ENCODE measurements around the gene MICAL3. TPM values are rescaled to one million over a fixed set of nuclear protein-coding genes. Genes with fewer than 3 reads are reported as not detected.

The MICAL3 gene
- total and polyA plus RNA-seq, 2 donors, result 2.7 to 4.0 TPM

DNA sequence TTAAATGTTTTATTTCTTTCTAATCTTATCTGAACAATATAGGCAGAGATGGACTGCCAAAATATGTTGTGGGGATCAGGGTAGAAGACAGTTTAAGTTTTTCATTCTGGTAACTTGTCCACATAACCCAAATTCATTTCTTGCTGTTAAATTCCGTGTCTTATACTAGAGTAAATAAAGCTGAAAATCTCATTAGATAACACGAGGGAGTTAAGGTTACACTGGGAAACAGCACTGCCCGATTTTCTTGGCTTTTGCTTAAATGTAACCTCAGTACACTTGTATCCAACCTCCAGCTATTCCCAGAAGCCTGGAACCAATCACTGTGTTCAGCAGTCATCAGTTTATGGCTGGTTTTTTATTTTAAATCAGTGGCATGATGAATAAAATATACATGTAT lies 48.2 kb downstream of the MICAL3 start:
- H3K4me3 ChIP-seq (ENCODE audit: low read length in 2 of 2), result no peak overlapping the region
- WGBS, result 62% methylated on average over 3 of the region's 3 CpGs
- no peaks in the 10 kb centered on the region for H3K36me3 ChIP-seq (ENCODE audit: control insufficient read depth in 2 of 2, insufficient read depth in 2 of 2, low read length in 1 of 2)
- H3K4me1 ChIP-seq (ENCODE audit: control insufficient read depth in 2 of 2, insufficient read depth in 2 of 2, low read length in 2 of 2), result peaks cover 6 to 19% of the 10 kb centered on the region in 2 donors
- H3K27me3 ChIP-seq (ENCODE audit: control insufficient read depth in 2 of 2, insufficient read depth in 1 of 2, low read length in 1 of 2), result no peaks in the 10 kb centered on the region
- no peak overlapping the region for H3K27ac ChIP-seq (ENCODE audit: low read depth in 1 of 2, low read length in 1 of 2)
- H3K9me3 ChIP-seq (ENCODE audit: control insufficient read depth in 2 of 2, insufficient read depth in 1 of 2, low read length in 1 of 2), result no peaks in the 10 kb centered on the region
- no peak for DNase-seq (ENCODE audit: low read depth in 6 of 9, low spot score in 9 of 9)

DNA sequence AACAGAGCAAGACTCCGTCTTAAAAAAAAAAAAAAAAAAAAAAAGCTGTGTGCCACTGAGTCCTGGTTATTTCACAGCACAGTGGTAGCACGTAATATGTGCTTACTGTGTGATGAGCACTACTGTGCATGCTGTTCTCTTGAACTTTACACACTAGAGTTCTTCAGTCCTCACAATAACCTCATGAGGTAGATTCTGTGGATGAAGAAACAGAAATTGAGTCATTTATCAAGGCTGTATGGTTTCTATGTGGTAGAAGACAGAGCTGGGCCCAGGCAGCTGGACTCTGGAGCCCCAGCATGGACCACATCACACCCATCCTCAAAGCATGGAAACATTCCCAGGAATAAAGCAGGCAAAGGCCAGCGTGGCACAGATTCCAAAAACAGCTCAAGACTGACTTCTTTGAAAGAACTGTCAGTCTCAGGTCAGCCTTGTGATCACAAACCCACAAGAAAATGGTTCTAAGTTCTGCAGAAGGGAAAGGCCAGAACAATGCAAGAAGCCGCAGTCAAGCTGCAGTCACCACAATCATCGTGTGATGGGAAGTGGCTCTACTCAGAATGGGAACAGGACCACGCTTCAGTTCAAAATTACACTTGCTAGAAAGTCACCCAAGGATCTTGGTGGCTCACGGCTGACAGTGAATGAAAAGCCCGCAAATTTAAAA lies 49.5 kb downstream of the MICAL3 start:
- Histone ChIP-seq H3K4me3 (ENCODE audit: low read length in 2 of 2) (no peak overlapping the region), H3K36me3 (ENCODE audit: control insufficient read depth in 2 of 2, insufficient read depth in 2 of 2, low read length in 1 of 2) (no peaks in the 10 kb centered on the region), H3K4me1 (ENCODE audit: control insufficient read depth in 2 of 2, insufficient read depth in 2 of 2, low read length in 2 of 2) (peaks cover 0 to 8% of the 10 kb centered on the region in 2 donors), H3K9me3 (ENCODE audit: control insufficient read depth in 2 of 2, insufficient read depth in 1 of 2, low read length in 1 of 2) (no peaks in the 10 kb centered on the region), H3K27ac (ENCODE audit: low read depth in 1 of 2, low read length in 1 of 2) (no peak overlapping the region), H3K27me3 (ENCODE audit: control insufficient read depth in 2 of 2, insufficient read depth in 1 of 2, low read length in 1 of 2) (no peaks in the 10 kb centered on the region)
- WGBS, result 69% methylated on average over 8 of the region's 8 CpGs
- no peak for DNase-seq (ENCODE audit: low read depth in 6 of 9, low spot score in 9 of 9)

DNA sequence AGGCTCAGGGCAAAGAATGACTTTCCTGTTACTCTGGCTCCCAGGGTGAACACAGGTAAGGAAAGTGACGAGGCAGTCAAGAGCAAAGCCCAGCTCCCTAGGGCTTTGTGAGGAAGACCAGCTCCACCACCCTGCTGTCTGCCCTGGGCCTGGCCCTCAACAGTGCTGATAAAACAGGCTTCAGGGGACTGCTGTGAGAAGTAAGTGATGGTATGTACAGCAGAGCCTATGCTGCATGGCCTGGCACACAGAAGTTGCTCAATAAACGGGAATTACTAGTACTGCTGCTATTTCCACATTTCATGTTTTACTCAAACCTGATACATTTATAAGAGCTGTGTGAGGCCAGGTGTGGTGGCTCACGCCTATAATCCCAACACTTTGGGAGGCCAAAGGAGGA lies 50.3 kb downstream of the MICAL3 start:
- H3K4me1 ChIP-seq (ENCODE audit: control insufficient read depth in 2 of 2, insufficient read depth in 2 of 2, low read length in 2 of 2), result peaks cover 0 to 9% of the 10 kb centered on the region in 2 donors
- no peaks in the 10 kb centered on the region for H3K36me3 ChIP-seq (ENCODE audit: control insufficient read depth in 2 of 2, insufficient read depth in 2 of 2, low read length in 1 of 2)
- no peak overlapping the region for H3K27ac ChIP-seq (ENCODE audit: low read depth in 1 of 2, low read length in 1 of 2)
- no peaks in the 10 kb centered on the region for H3K27me3 ChIP-seq (ENCODE audit: control insufficient read depth in 2 of 2, insufficient read depth in 1 of 2, low read length in 1 of 2)
- no peaks in the 10 kb centered on the region for H3K9me3 ChIP-seq (ENCODE audit: control insufficient read depth in 2 of 2, insufficient read depth in 1 of 2, low read length in 1 of 2)
- no peak for DNase-seq (ENCODE audit: low read depth in 6 of 9, low spot score in 9 of 9)
- H3K4me3 ChIP-seq (ENCODE audit: low read length in 2 of 2), result no peak overlapping the region
- WGBS, result 81% methylated on average over 3 of the region's 3 CpGs

DNA sequence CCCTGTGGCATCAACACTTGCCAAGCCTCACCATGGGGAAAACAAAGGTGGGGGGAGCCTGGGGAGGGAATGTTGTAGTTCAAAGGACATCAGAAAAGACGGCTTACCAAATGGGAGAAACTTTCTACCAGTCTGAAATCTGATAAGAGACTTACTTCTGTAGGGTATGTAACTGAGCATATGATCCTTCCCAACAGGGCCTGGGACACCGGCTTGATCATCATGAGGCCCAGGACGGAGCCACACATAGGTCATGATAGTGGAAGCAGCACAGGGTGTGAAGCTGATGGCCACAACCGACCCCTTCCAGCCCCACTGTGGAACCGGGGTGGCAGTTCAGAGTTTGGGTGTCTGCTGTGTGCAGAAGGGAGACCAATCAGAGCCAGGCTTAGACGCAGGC lies 51.1 kb downstream of the MICAL3 start:
- H3K4me1 ChIP-seq (ENCODE audit: control insufficient read depth in 2 of 2, insufficient read depth in 2 of 2, low read length in 2 of 2), result peaks cover 0 to 9% of the 10 kb centered on the region in 2 donors

DNA sequence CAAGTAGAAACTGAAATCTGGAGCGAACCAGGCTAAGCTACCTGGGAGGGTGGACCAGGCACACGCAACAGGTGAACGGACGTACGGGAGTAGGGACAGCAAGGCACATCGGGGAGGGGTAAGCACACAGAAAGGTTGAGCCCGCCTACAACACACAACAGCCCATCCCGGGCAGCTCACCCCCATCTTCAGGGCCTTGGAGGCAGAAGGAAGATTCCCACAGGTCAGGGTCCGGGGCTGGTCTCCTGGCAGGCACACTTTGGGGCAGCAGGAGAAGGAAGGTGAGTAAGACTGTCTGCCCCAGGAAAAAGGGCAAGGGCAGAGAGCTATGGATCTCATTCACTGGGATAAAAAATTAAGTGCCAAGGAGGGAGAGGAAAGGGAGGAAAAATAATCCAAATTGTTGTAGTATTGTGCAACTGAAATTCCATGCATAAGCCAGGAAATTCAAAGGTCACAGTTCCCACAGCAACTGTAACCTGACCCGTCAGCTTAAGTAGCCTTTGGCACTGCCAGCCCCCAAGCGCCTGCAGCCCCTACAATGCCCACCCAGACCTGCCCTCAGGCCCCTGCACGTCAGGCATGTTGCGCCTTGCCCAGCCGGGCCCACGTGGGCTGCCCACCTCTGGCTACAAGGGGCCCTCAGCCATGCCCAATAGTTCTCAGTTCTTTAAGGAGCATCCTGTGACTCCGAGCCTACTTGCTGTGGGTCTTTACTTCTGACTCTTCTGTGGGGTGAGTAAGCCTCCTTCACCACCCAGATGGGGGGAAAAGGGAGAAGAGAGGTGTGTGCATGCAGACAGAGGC lies 51.8 kb downstream of the MICAL3 start:
- Histone ChIP-seq H3K4me3 (ENCODE audit: low read length in 2 of 2) (no peak overlapping the region), H3K27me3 (ENCODE audit: control insufficient read depth in 2 of 2, insufficient read depth in 1 of 2, low read length in 1 of 2) (no peaks in the 10 kb centered on the region), H3K36me3 (ENCODE audit: control insufficient read depth in 2 of 2, insufficient read depth in 2 of 2, low read length in 1 of 2) (no peaks in the 10 kb centered on the region), H3K9me3 (ENCODE audit: control insufficient read depth in 2 of 2, insufficient read depth in 1 of 2, low read length in 1 of 2) (no peaks in the 10 kb centered on the region), H3K4me1 (ENCODE audit: control insufficient read depth in 2 of 2, insufficient read depth in 2 of 2, low read length in 2 of 2) (peaks cover 0 to 9% of the 10 kb centered on the region in 2 donors), H3K27ac (ENCODE audit: low read depth in 1 of 2, low read length in 1 of 2) (no peak overlapping the region)
- WGBS, result 90% methylated on average over 16 of the region's 16 CpGs
- DNase-seq (ENCODE audit: low read depth in 6 of 9, low spot score in 9 of 9), result no peak

More for the DNA sequence above, 51.1 kb downstream of the MICAL3 start:
- 94% methylated on average over 6 of the region's 6 CpGs for WGBS
- DNase-seq (ENCODE audit: low read depth in 6 of 9, low spot score in 9 of 9), result no peak
- H3K9me3 ChIP-seq (ENCODE audit: control insufficient read depth in 2 of 2, insufficient read depth in 1 of 2, low read length in 1 of 2), result no peaks in the 10 kb centered on the region
- no peak overlapping the region for H3K27ac ChIP-seq (ENCODE audit: low read depth in 1 of 2, low read length in 1 of 2)
- no peak overlapping the region for H3K4me3 ChIP-seq (ENCODE audit: low read length in 2 of 2)
- H3K27me3 ChIP-seq (ENCODE audit: control insufficient read depth in 2 of 2, insufficient read depth in 1 of 2, low read length in 1 of 2), result no peaks in the 10 kb centered on the region
- no peaks in the 10 kb centered on the region for H3K36me3 ChIP-seq (ENCODE audit: control insufficient read depth in 2 of 2, insufficient read depth in 2 of 2, low read length in 1 of 2)

DNA sequence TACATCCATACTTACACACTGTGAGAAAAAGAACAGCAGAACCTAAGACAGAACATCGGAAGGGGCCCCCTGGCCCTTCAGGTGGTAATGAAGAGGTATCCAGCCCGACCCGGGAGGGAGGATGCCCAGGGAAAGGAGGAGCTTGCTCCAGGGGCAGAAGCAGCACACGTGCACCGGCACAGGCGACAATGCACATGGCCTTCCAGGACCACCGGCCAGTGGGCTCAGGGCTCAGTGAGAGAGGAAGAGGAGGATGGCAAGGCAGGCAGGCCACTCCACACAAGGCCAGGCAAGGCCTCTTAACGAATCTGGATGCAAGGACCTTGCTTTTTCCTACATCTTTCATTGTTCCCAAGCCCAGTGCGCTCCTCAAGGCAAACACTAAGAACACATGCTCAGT lies 52.6 kb downstream of the MICAL3 start:
- Histone ChIP-seq H3K9me3 (ENCODE audit: control insufficient read depth in 2 of 2, insufficient read depth in 1 of 2, low read length in 1 of 2) (no peaks in the 10 kb centered on the region), H3K27me3 (ENCODE audit: control insufficient read depth in 2 of 2, insufficient read depth in 1 of 2, low read length in 1 of 2) (no peaks in the 10 kb centered on the region), H3K4me3 (ENCODE audit: low read length in 2 of 2) (no peak overlapping the region), H3K36me3 (ENCODE audit: control insufficient read depth in 2 of 2, insufficient read depth in 2 of 2, low read length in 1 of 2) (no peaks in the 10 kb centered on the region), H3K27ac (ENCODE audit: low read depth in 1 of 2, low read length in 1 of 2) (no peak overlapping the region), H3K4me1 (ENCODE audit: control insufficient read depth in 2 of 2, insufficient read depth in 2 of 2, low read length in 2 of 2) (peaks cover 0 to 9% of the 10 kb centered on the region in 2 donors)
- DNase-seq (ENCODE audit: low read depth in 6 of 9, low spot score in 9 of 9), result no peak
- 90% methylated on average over 9 of the region's 9 CpGs for WGBS

DNA sequence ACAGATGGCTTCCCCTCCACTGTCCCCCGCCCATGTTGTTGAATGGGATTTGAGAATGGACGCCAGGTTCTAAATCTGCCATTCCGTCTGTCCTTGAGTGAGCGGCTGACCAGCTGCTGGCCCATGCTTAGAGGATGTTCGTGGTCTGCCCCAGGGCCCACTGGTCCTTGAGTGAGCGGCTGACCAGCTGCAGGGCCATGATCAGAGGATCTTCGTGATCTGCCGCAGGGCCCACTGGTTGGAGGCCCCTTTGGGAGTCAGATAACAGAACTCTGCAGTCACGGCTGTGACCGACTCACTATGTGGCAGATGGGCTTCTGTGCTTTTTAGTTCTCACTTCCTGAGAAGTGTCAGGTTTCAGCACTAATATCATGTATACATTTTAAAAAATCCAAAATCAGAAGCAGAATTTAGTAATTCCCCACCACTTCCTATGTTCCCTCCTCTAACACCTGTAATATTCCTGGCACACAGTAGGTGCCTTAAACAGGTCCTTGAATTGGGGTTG lies 54.1 kb downstream of the MICAL3 start:
- H3K27ac ChIP-seq (ENCODE audit: low read depth in 1 of 2, low read length in 1 of 2), result no peak overlapping the region
- peaks cover 0 to 12% of the 10 kb centered on the region in 2 donors for H3K4me1 ChIP-seq (ENCODE audit: control insufficient read depth in 2 of 2, insufficient read depth in 2 of 2, low read length in 2 of 2)
- 94% methylated on average over 10 of the region's 10 CpGs for WGBS
- no peaks in the 10 kb centered on the region for H3K9me3 ChIP-seq (ENCODE audit: control insufficient read depth in 2 of 2, insufficient read depth in 1 of 2, low read length in 1 of 2)
- H3K4me3 ChIP-seq (ENCODE audit: low read length in 2 of 2), result no peak overlapping the region
- DNase-seq (ENCODE audit: low read depth in 6 of 9, low spot score in 9 of 9), result no peak
- no peaks in the 10 kb centered on the region for H3K36me3 ChIP-seq (ENCODE audit: control insufficient read depth in 2 of 2, insufficient read depth in 2 of 2, low read length in 1 of 2)
- no peaks in the 10 kb centered on the region for H3K27me3 ChIP-seq (ENCODE audit: control insufficient read depth in 2 of 2, insufficient read depth in 1 of 2, low read length in 1 of 2)

DNA sequence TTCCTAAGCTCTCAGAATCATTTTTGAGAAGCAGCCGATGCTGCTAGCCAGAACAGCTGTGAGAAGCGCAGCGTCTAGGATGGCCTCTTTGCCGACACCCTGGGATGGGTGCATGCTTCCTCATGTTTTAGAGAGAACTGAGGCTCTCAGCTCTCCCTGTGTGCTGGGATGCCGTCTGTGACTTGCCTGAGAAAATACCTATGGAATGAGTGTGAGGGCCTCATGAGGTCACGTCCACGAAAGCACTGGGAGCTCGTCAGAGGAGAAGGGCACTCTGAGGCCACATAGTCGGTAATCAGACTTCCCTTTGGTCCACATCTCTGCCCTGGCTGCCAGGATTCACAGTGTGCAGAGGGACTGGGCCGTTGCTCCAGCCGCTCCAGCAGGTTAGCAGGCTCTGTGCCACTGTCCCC lies 54.7 kb downstream of the MICAL3 start:
- H3K36me3 ChIP-seq (ENCODE audit: control insufficient read depth in 2 of 2, insufficient read depth in 2 of 2, low read length in 1 of 2), result no peaks in the 10 kb centered on the region
- H3K27me3 ChIP-seq (ENCODE audit: control insufficient read depth in 2 of 2, insufficient read depth in 1 of 2, low read length in 1 of 2), result no peaks in the 10 kb centered on the region
- no peak overlapping the region for H3K4me3 ChIP-seq (ENCODE audit: low read length in 2 of 2)
- no peak for DNase-seq (ENCODE audit: low read depth in 6 of 9, low spot score in 9 of 9)
- WGBS, result 94% methylated on average over 11 of the region's 11 CpGs
- H3K9me3 ChIP-seq (ENCODE audit: control insufficient read depth in 2 of 2, insufficient read depth in 1 of 2, low read length in 1 of 2), result no peaks in the 10 kb centered on the region
- H3K4me1 ChIP-seq (ENCODE audit: control insufficient read depth in 2 of 2, insufficient read depth in 2 of 2, low read length in 2 of 2), result peaks cover 0 to 12% of the 10 kb centered on the region in 2 donors
- no peak overlapping the region for H3K27ac ChIP-seq (ENCODE audit: low read depth in 1 of 2, low read length in 1 of 2)

DNA sequence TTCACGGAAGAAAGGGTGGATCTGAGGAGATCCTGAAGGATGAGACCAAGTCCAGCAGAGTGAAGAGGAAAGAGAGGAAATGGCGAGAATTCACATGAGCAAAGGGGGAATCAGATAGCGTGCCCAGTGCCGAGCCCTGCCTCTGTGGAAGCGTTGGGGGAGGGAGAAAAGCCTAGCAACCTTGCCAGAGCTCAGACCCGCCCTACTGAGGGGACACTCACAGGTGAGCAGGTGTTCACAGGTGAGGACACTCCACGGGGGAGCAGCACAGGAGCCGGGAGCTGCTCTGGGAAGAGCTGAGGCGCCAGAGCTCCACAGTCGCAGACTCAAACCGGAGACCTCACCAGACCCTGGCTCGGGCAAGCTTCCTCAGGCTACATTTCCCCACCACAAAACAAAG lies 56.2 kb downstream of the MICAL3 start:
- no peaks in the 10 kb centered on the region for H3K27me3 ChIP-seq (ENCODE audit: control insufficient read depth in 2 of 2, insufficient read depth in 1 of 2, low read length in 1 of 2)
- DNase-seq (ENCODE audit: low read depth in 6 of 9, low spot score in 9 of 9), result no peak
- no peaks in the 10 kb centered on the region for H3K9me3 ChIP-seq (ENCODE audit: control insufficient read depth in 2 of 2, insufficient read depth in 1 of 2, low read length in 1 of 2)
- H3K4me3 ChIP-seq (ENCODE audit: low read length in 2 of 2), result no peak overlapping the region
- no peaks in the 10 kb centered on the region for H3K36me3 ChIP-seq (ENCODE audit: control insufficient read depth in 2 of 2, insufficient read depth in 2 of 2, low read length in 1 of 2)
- 90% methylated on average over 12 of the region's 12 CpGs for WGBS
- peaks cover 0 to 12% of the 10 kb centered on the region in 2 donors for H3K4me1 ChIP-seq (ENCODE audit: control insufficient read depth in 2 of 2, insufficient read depth in 2 of 2, low read length in 2 of 2)
- no peak overlapping the region for H3K27ac ChIP-seq (ENCODE audit: low read depth in 1 of 2, low read length in 1 of 2)
